HG02571 (cell line): ENCODE measurements around the gene XPC.

Experiments used
- ATAC-seq: cut with Tn5 transposase; IDR thresholded peaks from one replicate; pipeline ENCODE4 v1.9.1; 2021; ENCODE audit warnings: mild to moderate bottlenecking, moderate library complexity; ENCODE audit not compliant: unreplicated experiment

XPC gene

DNA sequence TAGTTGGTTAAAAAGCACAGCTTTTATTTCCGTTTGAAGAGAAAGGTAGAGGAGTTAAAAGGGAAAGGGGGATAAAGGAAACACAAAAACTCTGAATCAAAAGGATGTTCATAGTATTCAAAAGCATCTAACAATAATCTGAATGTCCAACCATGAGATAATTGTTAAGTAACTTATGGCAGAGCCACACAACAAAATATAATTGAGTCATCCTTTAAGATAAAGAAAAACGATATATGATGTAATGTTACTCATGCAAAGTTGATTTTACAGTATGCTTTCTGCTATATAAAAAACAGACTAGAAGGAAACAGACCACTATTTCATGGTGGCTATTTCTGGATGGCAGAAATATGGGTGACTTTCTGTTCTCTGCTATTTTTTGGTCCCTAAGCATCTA, 3.9 kb downstream of the XPC start:
- ATAC-seq, result no peak

DNA sequence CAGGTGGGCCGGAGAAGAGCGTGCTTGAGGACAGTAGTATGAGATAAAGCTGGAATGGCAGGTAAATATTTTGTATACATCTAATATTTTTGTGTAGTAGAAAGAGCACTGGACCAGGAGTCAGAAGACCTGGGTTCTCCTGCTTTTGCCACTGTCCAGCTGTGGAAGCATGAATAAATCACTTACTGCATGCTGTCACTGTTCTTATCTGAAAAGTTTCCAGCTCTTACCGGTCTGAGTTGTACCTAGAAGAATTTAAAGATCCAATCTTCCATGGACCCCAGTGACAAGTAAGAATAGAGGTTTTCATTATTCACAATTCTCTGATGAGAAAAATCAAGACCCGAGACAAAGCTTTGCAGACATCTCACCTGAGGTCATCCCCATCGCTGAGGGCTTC, 5.9 kb downstream of the XPC start:
- no peak for ATAC-seq

DNA sequence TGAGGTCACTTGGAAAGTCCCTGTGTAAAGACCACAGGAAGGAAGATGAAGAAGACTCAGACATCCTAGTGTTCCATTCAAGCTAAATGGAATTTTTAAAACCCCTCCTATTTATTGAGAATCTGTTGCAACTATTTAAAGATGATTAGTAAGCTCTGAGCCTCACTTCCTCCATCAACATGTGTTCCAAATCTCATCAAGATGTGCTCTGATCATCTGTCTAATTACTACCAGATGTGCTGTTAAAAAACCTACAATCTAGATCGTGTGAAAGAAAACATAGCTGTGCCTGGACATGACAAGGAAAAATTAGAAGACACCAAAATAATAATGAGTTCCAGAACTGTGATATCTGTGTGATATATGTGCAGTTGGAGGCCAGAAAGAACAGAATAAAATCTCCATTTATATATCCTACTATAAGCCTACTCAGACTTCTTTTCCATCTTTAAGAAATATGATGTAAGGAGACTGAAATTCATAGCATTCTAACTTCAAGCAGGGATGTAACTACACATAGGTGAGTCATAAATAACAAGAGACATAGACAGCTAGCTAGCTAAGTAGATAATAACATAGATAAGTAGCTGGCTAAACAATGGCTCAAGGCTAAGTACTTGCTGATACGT, 7.8 kb downstream of the XPC start:
- no peak for ATAC-seq

DNA sequence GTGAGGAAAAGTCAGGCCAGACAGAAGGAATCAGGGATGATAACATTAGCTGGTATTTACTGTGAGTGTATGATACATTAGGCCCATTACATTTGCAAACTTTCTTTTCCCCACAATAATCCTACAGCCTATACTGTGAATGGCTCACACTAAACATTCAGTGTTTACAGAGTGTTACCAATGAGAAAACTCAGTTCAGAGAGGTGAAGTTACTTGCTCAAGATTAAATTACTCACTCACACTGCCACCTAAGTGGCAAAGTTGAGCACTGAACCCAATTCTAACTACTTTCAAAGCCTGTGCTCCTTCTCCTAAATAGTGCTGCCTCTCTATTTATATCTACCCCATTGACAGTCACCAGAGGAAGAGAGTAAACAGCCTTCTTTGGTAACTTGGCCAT, 8.5 kb downstream of the XPC start:
- ATAC-seq, result no peak

DNA sequence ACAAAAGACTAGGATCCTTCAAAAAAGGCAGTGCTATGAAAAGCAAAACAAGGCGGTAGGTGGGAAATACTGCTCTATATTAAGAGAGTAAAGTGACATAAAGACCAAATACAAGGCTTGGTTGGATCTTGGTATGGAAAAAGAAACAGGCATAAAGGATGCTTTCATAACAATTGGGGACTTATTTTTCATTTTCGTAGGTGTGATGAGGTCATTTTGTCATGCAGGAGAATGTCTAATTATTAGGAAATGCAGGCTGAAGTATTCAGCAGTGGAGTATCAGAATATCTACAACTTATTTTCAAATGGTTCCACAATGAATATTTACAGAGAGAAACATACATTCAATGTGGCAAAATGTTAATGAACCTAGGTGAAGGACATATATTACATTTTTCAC, 9.0 kb downstream of the XPC start:
- no peak for ATAC-seq

DNA sequence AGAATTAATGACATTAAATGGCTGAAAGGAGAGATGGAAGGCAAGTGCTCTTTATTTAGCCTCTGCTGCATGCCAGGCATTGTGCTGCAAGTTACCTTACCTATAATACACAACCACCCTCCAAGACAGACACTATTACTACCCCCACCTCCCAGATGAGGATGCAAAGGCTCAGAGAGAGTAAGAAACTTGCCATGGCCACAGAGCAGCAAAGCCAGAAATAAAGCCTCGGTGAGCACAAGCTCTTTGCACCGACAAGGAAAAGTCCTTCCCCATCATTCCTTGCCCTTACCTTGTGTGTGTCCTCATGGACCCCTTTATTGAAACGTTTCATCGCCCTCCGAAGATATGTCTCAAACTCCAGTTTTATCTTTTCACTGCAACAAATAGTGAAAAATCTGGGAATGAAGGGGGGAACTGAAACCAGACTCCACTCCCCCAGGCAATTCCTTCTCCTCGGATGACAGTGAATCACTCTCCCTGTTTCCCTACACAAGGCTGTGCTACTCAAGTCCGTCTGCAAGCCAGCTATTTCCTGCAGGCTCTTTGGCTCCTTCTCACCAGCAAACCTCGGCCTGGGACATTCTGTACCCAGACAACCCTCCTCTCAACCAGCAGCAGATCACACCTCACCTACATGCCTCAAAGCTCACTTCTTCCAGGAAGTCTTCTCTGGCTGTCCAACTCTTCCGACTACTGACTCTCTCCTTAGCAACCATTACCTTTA, 11.4 kb downstream of the XPC start:
- no peak for ATAC-seq

DNA sequence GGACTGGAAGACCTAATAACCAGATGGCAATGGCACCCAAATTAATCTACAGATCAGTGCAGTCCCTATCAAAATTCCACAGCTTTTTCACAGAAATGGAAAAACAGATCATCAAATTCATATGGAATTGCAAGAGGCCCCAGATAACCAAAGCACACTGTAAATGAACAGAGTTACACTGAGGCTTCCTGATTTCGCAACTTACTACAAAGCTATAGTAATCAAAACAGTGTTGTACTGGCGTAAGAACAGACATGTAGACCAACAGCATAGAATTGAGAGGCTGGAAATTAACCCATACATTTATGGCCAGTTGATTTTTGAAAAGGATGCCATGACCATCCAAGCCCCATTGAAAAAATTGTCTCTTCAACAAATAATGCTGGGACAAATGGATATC, 16.2 kb downstream of the XPC start:
- ATAC-seq, result no peak

DNA sequence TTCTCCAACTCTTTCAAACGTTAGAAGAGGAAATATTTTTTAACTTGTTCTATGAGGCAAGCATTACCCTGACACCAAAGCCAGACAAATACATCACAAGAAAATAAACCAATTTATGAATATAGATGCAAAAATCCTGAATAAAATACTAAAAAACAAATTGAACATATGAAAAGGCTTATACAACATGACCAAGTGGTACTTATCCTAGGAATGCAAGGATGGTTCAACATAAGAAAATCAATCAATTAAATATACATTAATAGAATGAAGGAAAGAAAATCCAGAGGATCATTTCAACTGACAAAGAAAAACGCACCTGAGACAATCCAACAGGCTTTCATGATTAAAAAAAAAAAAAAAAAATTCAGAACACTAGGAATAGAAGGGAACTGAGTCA, 17.1 kb downstream of the XPC start:
- no peak for ATAC-seq

DNA sequence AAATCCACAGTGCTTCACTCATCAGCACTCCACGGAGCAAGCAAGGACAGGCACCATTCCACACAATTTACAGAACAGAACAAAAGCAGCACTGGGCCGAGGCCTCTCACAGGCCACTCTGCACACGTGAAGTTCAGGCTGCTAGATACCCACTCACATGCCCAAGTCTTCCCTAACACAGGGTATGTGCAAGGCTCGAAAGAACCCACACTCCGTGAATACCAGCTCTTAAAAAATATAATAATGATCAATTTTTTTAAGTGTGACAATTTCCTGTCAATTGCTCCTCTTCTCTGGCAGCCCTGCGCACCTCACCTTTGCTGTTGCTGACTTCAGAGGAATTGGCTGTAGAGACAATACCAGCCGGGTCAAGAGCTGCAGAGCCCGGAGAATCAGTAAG, 19.0 kb downstream of the XPC start:
- no peak for ATAC-seq

DNA sequence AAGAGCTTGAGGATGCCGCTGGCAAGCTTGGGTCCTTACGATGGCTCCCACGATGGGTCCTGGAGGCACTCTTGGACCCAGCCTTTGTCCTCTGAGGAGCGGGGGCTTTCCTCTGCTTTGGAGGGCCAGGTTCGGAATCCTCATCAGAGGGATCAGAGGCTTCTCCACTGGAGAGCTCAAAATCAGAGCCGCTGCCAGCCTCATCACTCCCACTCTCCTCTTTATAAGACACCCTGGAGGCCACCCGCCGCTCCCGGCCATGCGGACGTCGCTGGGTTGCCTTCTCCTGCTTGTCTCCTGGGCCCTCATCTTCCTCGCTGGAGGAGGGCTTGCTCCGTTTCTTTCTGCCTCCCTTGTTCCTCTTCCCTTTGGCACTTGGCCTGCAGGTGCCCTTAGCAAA, 20.0 kb downstream of the XPC start:
- no peak for ATAC-seq

DNA sequence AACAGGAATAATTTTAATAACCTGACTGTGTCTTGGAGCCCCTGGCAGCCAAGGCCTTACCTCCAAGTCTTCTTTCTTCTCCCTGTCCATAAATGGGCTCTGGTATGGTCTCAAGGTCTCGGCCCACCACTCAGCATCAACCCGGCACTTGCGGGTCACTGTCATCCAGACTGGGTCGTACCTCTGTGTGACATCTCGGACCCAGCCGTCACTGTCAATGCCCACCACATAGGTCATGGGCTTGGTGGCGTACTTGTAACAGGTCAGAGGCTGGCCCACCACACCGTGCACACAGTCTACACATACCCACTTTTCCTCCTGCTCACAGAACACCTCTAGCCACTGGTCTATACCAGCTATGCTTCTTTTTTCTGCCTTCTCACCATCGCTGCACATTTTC, 20.4 kb downstream of the XPC start:
- no peak for ATAC-seq

DNA sequence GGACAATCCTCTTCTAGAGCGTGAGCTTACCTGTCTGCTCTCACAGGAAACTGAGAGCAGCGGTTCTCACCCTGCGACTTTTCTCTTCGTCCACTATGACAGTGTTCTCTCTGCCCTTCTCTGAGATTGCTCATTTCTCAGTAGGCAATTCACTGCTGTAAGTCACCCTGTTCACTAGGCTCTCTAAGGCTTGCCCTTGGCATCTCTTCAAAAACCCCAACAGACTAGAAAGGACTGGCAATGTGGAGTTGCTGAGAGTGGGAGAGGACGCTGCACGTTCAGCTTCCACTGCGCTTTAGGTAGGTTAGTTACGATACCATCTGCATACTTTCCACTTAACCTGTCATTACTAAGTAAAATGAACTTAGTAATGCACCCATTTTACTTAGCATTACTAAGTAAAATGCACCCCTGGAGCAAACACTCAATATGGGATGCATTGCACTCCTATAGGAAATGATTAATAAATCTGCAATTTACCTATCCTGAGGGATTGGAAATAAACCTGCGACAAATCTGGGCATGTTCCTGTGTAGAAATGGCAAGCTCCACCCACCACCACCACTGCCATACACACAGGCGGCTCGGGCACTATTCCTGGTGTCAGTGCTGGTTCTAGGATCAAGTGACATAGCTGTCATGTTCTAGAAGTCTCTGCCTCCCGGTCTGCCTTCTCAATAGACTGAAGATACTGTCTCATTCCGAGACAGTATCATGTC, 21.4 kb downstream of the XPC start:
- no peak for ATAC-seq

DNA sequence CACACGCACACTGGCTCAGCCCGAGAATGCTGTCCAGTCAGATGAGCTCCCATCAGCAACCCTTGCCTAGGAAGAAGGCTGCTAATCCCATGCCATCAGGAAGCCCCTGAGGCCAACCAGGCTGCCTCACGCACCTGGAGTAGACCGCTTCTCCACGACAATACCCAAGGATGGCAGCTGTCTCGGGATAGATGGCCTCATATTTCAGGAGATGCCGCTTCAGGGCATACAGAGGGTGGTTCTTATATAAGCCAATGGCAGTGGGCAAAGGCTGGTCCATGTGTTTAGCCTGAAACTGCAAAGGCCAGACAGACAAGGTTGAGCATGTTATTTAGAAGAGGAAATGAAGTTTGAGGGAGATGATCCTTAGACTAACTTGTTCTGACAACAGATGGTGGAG, 22.2 kb downstream of the XPC start:
- ATAC-seq, result no peak

DNA sequence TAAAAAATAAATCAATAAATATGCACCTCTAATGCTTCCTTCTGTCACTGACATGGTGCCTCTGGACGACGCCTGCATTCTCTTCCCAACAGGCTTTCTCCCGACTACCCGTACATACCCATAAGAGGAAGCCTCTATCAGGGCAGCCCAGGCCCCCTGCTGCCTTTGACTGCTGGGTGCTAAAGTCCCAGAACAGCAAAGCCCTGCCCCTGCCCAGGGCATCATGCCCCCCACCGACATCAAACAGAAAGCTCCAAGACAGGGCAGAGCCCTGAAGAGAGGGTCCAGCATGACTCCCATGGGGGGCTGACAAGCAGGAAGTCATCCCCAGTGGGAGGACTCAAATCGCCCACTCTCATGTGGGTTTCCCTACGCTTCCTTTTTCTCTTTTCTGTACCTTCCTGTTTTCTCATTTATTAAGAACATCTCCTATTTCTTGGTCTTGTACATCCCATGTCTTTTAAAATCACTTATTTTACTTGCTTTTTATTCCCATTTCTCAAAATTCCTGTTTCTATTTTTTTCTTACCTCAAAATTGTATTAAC, 23.4 kb downstream of the XPC start:
- no peak for ATAC-seq

DNA sequence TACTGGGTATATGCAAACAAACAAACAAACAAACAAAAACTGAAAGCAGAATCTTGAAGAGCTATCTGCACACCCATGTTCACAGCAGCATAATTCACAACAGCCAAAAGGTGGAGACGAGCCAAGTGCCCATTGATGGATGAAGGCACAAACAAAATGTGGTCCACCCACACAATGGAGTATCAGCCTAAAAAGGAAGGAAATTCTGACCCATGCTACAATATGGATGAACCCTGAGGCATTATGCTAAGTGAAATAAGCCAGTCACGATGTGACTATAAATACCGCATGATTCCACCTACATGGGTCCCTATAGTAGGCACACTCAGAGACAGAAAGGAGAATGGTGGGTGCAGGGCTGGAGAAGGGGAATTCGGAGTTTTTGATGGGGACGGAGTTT, 24.1 kb downstream of the XPC start:
- no peak for ATAC-seq

DNA sequence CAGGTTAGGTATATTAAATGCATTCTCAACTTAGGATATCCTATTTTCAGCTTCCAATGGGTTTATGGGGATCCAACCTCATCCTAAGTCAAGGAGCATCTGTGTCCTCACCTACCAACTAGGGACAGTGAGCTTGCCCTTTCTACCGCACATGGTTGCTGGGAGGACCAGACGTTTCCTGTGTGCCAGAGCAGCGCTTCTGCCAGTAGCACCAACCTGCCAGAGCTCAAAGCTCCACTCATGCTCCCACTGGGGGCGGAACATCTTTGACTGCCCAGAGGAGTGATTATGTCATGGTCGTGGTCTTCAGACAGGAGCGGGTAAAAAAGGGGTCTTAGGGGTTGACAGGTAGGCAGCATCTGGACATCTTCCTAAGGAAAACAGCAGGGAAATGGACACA, 24.7 kb downstream of the XPC start:
- no peak for ATAC-seq

DNA sequence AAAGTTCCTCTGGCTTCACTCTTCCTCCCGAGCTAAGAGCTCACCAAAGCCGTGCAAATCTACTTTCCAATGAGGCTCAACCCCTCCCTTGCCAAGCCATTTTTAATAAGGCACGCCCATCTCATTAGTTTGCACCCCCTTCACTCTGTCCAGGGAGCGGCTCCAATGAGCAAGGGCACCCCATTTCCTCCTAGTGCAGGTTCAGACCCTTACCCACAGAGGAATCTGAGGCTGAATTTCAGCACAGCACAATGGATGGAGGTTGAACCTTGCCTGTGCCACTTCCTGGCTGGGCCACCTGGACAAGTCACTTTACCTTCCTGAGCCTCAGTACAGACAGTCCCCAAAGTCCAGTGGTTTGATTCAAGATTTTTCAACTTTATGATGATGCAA, 25.4 kb downstream of the XPC start:
- no peak for ATAC-seq

DNA sequence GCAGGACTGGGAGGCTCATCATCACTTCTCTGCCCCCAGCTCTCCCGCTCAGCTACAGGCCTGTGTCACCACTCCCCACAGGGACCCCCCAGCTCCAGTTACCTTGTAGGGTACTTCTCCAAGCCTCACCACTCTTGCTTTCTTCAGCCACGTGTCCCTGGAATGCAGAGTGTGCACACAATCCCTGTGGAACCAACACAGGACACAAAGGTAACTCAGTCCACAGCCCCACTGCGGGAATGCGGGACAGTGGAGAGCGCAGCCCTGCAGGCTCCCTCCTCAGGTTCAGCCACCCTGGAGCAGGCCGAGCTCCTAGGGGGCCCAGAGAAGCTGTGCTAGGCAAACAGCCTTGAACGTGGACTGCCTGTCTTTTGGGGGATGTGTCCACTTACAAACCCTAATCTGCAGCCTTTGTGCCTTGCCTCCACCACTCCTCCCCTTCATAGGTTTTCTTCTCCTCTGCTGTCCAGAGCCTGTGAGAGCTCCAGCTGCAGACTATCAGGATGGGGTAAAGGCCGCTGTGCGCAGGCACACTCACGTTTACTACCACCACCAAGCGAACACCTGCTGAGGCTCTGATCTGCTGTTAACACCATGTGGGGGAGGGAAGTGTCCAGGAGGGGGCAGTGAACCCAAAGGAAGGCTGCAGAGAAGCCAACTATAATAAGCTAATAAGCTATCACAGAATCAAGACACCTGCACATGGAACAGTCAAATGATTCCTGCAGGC, 26.0 kb downstream of the XPC start:
- ATAC-seq, result no peak

DNA sequence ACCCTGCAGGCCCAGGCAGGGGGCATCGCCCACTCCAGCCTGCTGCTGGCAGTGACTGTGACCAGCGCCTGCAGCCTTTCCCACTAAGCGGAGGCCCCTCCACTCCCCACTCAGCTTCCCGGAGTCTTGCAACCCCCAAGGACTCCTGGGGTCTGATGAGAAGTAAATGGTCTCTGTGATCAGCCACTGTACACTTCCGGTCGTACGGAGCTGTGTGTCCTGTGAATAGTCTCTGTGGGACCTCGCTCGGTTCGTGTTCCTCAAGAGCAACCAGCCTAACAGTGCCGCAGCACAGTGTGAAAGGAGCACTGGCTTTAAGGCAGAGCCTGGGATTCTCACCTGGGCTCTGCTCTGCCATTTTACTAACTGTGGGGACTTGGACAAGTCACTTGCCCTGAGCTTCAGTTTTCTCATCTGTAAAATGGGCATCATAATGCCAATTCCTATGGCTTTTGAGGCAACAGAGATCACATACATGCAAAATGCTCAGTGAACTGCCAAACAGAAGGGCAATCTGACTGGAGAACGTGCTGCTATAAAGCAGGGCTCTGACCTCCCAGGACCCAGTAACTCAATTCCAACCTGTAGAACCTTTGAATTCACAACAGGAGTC, 26.8 kb downstream of the XPC start:
- no peak for ATAC-seq

DNA sequence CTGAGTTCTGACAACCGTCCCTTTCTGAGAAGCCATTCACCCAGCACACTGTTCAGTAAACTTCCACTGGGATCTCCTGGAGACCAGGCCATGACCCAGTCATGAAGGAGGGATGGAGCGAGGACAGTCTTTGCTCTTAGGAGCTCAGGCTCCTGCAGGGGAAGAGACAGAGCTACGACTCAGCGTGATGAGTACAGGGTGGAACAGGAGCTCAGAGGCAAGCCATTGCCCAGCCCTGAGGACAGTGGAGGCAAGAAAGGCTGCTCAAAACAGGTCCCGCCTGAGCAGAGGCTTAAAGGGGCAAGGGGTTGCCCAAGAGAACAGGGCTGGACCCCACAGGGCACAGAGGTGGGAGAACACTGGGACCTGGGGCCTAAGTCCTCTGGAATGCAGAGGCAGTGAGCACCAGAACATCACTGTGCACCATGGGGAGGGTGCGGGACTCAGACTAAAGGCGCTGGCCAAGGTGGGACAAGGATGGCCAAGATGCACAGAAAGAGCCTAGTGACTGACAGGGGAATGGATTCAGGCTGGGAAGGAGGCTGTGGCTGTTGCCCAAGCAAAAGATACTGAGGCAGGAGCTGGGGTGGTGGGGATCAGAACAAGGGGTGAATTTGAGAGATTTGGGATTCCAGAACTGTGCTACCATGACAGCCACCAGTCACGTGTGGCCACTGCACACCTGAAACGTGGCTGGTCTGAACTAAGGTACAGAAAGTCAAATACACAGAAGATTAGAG, 27.7 kb downstream of the XPC start:
- no peak for ATAC-seq
